CD4-positive, alpha-beta T cell treated with Interleukin-12 subunit alpha and Interleukin-12 subunit beta, for 1 hour (primary cell): ENCODE results near the gene HES2.
"Not testable (repeated sequence)": the region's sequence is repeated elsewhere in the genome, so short reads cannot be mapped to it uniquely, and the experiment has no call there.

ENCODE experiments used
- DNase-seq: peaks from one replicate; pipeline ENCODE4 v3.0.0-alpha.2; 2020

The HES2 gene

DNA sequence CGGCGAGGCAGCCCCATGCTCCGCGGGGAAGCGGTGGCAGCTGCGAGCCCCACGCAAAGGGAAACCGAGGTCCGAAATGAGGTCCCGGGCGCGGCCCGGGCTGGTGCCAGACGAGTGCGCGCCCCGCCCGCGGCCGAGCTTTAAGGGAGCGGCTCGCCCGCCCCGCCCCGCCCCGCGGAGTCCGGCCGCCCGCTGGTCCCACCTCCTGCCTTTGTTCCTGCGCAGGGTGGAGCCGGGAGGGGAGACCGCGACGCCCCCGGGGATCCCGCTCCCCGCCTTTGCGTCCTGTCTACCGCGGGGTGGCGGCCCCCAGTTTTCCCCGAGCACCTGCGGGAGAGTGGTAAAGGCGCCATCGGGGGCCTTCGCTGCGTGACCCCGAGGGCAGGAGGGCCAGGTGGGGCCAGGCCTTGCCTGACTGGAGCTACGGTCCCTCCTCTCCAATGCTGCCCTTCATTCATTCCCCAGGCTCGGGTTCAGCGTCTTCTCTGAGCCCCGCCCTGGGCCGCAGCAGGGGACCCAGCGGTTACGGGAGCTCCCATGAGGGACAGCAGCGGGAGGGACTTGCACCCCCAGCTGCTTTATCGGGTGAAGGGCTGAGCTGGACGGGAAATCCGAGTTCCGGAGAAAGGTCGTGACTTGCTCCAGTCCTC, at the start of gene HES2:
HES2 (minus strand) TSS at position 116 of the 650 bp plus-strand sequence; CDS start at position 17, 99 bp downstream.
- peak; percentile 24 for DNase-seq

DNA sequence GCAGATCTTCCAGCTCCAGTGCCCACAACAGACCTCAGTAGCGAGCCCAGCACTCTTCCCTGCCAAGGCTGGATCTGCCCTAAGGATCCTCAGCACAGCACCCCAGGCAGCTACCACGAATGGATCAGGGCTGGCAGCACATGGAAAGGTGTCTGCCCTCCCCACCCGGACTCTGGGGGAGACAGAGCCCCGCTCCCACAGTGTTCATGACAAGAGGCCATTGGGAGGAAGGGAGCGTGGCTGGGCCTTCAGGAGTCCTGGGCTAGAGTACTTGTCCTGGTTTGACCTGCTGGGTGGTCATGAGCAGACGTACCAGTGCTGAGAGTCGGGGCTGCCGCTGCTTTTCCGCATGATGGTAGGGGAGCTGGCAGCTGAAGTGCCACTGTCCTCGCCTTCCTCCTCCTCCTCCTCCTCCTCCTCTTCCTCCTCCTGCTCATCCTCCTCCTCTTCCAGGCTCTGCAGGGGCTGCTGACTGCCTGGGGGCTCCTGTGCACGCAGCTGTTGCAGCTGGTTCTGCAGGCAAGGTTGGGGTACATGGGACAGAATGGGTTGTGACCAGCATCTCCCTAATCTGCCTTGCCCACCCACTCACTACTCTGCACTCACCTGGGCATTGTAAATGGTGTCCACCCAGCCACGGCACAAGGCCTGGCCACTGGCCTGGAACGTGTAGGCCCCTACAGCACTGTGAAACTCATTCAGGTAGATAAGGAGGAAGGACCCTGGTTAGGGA, 49.2 kb upstream of the HES2 start:
- no peak for DNase-seq

GRCh38 chr1:6467744-6468688, 48.3 kb upstream of the HES2 start:
- DNase-seq = no peak

DNA sequence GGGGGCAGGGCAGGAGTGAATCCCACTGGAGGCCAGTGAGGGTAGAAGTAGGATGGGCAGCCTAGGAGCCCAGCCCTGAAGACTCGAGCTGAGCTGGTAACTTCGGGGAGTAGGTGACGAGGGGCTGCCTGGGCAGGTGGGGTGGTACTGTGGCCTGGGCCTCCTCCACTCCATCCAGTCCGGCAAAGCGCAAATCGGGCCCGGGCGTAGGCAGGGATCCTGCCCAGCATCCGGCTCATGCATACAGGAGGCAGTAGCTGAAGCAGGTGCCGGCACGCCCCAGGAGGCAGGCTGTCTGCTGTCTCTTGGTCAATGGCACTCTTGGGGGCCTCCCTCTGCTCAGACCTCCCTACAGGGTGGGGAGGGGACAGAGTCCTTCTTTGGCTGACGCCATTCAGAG, 47.5 kb upstream of the HES2 start:
- no peak for DNase-seq

DNA sequence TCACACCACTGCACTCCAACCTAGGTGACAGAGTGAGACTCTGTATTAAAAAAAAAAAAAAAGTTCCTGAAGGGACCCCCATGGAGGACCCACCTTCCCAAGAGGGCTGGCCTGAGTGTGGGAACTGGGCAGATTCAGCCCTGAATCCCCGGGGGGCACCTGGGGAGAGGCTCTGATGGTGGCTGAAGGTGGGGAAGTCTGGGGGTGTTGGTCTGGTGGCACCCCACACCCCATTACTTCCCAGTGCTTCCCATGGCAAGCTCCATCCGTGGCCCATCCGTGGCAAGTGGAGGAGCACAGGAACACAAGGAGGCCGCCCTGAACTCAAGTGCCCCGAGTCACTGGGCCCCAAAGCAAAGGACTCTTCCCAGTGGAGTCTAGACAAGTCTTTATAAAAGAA, 47.0 kb upstream of the HES2 start:
- DNase-seq = no peak

DNA sequence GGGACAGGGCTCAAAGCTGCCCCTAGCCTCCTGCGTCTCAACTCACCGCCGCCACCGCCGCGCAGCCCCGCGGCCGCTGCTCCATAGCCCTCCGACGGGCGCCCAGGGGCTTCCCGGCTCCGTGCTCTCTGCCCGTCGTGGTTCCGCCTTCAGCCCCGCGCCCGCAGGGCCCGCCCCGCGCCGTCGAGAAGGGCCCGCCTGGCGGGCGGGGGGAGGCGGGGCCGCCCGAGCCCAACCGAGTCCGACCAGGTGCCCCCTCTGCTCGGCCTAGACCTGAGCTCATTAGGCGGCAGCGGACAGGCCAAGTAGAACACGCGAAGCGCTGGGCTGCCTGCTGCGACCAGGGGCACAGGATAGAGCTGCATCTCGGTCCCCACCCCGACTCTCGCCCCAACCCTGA, 46.3 kb upstream of the HES2 start, which contains the start of gene TNFRSF25:
TNFRSF25 (minus strand) TSS at position 151 of the 400 bp plus-strand sequence; CDS start at position 85, 66 bp downstream.
- peak; percentile 76 for DNase-seq

DNA sequence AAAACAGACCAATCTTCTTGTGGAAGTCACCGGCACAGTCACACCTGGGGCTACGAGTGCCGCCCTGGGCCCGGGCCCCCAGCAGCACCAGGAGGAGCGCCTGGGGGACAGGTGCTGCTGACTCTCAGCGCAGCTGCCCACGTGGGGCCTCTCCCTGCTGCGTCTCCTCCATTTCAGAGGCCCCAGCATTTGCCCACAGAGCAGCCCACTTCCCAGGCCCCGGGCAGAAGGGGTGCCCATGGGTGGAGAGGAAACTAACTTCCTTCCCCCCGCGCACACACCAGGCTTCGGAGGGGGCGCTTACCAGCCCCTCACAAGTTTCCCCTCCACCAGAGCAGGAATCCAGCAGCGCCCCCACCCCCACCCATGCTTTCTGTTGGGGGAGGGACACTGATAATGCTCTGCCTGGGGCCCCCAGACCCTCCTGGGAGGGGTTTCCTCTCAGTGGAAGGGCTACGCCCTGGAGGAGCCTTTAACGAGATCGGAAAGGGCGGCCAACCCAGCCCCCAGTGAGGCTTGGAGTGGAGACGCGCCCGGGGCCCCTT, 45.8 kb upstream of the HES2 start:
- DNase-seq = peak; percentile 59

GRCh38 chr1:6464915-6465314, 45.2 kb upstream of the HES2 start:
- no peak for DNase-seq

DNA sequence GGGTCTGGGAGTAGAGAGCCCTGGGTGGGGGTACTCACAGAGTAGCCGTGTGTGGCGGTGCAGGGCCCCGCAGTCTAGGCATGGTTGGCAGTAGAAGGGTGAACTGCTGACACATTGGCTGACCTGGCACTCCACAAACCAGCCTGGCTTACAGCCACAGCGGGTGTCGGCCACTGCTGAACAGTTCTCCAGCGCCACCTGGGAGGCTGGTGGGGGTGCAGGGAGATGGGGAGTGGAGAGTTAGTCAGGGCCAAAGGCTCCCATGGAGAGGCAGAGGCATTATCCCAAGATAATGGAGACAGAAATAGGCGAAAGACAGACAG, 44.8 kb upstream of the HES2 start:
- DNase-seq = peak; percentile 60

GRCh38 chr1:6463120-6463412, 43.3 kb upstream of the HES2 start:
- no peak for DNase-seq

DNA sequence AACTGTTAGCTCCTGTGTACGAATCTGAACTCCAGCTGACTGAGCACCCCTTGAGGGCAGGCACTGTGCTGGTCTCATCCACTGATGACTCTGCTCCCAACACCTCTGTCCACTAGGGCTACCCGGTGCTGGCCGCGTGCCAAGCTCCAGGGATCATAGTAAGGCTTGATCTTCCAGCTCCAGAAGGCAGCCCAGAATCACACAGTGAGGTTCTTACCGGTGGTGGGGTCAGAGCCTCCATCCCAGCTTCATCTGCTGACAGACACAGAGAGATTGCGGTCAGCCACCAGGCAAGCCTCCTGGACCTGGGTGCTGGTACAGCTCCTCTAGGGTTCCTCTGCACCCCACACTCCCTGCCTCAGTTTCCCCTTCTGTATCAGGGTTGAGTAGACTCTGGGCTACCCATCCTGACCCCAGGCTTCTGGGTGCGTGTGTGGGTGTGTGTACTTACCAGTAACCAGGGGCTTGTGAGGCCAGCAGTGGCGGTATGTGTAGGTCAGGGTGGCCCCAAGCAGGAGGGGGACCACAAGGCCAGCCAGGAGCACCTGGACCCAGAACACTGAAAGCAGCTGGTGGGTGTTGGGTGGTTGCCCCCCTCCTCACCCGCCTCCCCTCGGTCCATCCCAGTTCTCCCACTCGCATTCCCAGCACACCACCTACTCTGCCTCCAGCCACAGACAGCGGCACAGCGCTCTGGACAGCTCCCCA, 42.8 kb upstream of the HES2 start:
- no peak for DNase-seq

- DNase-seq = no peak
Measured at GRCh38 chr1:6461538-6462411, 42.1 kb upstream of the HES2 start.

- DNase-seq = no peak
Measured at GRCh38 chr1:6461051-6461530, 41.4 kb upstream of the HES2 start.

DNA sequence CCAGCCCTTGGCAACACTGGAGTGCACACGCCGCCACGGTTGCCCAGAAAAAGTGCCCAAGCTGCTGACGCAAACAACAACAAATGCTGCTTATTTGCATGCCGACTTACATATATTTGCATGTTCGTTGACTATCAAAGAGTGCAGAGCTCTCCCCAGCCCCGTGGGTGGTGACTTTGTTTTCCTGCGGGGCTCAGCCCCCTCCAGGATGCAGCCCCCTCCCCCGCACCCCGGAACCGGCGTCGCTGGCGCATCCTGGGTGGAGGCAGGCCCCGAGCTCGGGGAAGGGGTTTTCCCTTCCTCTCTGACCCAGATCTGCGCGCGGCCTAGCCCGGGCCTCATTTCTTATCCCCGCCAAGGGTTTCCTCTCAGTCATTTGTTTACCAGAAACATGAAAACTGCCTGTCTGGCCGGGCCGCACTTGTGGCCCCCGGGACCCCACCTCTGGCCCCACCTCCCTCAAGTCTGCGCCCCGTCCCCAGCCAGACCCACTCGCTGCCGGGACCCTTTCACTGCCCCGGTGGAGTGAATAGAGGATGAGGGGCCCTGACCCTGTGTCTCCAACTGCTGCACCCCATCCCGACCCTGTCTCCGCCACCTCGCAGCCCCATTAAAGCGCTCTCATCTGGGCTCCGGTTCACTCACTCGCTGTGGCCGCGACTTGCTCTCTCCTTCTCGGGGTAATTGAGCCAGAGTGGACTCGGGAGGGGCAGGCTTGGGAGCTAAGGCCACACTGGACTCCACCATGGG, 40.8 kb upstream of the HES2 start:
- peak; percentile 94 for DNase-seq

GRCh38 chr1:6459850-6460265, 40.1 kb upstream of the HES2 start:
- DNase-seq = peak; percentile 78

DNA sequence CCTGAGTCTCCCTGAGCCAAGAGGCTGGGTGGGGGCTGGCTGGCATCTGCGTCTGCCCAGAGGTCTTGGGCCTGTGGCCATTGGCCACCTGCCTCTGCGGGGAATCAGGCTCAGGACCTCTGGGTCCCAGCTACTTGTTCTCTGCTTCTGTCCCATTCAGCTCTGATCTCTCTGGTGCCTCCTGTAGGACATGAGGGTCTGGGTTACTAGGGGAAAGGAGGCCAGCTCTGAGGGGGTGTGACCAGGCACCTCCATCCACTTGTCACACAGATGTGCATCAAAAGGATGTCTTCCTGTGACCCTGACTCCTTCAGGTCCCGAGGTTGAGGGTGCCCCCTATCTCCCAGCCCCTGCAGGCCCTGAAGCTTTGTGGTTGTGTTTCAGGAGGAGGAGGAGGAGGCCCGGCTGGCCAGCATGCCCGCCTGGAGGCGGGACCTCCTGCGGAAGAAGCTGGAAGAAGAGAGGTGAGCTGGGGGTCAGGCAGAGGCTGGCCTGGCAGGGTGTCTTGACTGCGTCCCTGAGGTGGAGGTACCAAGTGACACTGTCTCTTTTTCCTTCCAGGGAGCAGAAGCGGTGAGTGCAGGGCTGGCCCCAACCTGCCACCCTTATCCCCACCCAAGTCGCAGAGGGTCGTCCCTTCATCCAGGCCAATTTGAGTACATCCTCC, 37.2 kb upstream of the HES2 start:
- DNase-seq = no peak

- not testable (repeated sequence) for DNase-seq
Measured at GRCh38 chr1:6455752-6456520, 36.2 kb upstream of the HES2 start.

DNA sequence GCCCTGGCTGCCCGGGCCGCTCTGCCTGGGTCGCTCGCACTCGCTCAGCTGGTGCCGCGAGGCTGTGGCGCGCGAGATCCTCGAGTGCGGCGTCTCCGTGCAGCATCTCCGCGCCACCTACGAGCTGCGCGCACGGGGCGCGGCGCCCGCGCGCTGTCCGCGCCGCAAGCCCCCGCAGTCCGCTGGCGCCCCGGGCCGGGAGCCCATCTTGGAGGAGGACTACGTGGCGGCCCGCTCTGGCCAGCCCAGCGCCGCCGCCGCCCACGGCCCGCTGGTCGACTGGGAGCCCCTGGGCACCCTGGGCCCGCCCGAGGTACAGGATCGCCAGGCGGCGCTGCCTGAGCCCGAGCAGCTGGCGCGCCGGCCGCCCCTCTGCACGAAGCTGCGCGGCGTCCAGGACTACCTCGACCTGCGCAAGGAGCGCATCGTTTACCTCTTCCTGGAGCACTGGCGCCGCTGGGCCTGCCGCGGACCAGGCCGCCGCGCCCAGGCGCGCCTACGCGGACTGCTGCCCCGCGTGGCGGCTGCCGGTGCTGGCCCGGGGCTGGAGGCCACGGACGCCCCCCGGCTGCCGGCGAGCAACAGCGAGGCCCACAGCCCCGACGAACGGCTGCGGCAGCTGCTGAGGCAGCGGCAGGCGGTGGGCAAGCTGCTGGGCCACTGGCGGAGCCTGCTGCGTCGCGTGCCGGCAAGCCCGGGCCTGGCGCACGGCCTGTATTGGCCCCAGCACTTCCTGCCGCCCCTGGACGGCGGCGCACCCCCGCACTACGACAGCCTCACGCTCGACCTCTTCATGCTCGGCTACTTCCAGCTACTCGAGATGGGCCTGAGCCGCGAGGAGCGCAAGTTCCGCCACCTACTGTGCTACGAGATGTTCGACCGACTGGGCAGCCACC, 35.4 kb upstream of the HES2 start:
- peak; percentile 61 for DNase-seq
